ENCODE measurements around the gene RIC3.

DNA sequence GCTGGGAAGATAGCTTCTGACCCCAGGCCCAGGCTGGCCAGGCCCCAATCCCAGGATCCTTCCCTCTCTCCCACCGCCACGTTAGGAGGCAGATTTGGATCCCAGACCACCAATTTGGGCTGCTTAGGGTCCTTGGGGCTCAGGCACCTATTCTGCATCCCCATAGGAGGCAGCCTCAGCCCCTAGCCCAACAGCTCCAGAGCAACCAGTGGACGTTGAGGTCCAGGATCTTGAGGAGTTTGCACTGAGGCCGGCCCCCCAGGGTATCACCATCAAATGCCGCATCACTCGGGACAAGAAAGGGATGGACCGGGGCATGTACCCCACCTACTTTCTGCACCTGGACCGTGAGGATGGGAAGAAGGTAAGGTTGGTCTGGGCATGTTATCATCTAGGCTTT lies 71.8 kb downstream of the RIC3 start:
- TF ChIP-seq EZH2phosphoT487 (IDR thresholded peaks at IDR 0.05; ENCODE audit: borderline replicate concordance, low read length): no peak
- TF ChIP-seq CTCF (IDR thresholded peaks at IDR 0.05; ENCODE audit: low read depth, low read length, poor library complexity, severe bottlenecking): no peak

Measured in DOHH2 (cell line).